ENCODE results near the gene LENG1. TPM values are rescaled to one million over a fixed set of nuclear protein-coding genes. Genes with fewer than 3 reads are reported as not detected.

LENG1 gene
- total RNA-seq, 1 donor from 2014 or later = 2.7 TPM

GRCh38 chr19:54109651-54110050 lies 49.9 kb downstream of the LENG1 start:
- Histone ChIP-seq H3K4me1 (no peaks in the 10 kb centered on the region), H3K4me2 (no peak overlapping the region), H3K27me3 (no peaks in the 10 kb centered on the region), H3K9me3 (ENCODE audit: low read depth) (no peaks in the 10 kb centered on the region), H2AFZ (replicated peaks) (no peak overlapping the region), H3K4me3 (no peak overlapping the region), H4K20me1 (ENCODE audit: low read depth) (peaks cover 6% of the 10 kb centered on the region), H3K79me2 (ENCODE audit: low read depth) (peaks cover 7% of the 10 kb centered on the region), H3K9ac (no peak overlapping the region), H3K27ac (no peak overlapping the region), H3F3A (ENCODE audit: low read depth) (peaks cover 5% of the 10 kb centered on the region), H3K36me3 (no peaks in the 10 kb centered on the region)
- no peak for DNase-seq (ENCODE audit: low spot score)
- H3K4me1 Mint-ChIP-seq = peaks cover 10% of the 10 kb centered on the region
- TF ChIP-seq EZH2phosphoT487 (IDR thresholded peaks at IDR 0.05) (no peak), EZH2 (IDR thresholded peaks at IDR 0.05) (no peak)
- TF ChIP-seq, protein P1, sequence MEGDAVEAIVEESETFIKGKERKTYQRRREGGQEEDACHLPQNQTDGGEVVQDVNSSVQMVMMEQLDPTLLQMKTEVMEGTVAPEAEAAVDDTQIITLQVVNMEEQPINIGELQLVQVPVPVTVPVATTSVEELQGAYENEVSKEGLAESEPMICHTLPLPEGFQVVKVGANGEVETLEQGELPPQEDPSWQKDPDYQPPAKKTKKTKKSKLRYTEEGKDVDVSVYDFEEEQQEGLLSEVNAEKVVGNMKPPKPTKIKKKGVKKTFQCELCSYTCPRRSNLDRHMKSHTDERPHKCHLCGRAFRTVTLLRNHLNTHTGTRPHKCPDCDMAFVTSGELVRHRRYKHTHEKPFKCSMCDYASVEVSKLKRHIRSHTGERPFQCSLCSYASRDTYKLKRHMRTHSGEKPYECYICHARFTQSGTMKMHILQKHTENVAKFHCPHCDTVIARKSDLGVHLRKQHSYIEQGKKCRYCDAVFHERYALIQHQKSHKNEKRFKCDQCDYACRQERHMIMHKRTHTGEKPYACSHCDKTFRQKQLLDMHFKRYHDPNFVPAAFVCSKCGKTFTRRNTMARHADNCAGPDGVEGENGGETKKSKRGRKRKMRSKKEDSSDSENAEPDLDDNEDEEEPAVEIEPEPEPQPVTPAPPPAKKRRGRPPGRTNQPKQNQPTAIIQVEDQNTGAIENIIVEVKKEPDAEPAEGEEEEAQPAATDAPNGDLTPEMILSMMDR (IDR thresholded peaks at IDR 0.05) = no peak
- H3K4me3 Mint-ChIP-seq = no peak overlapping the region
- peaks cover 6% of the 10 kb centered on the region for H3K27me3 Mint-ChIP-seq (ENCODE audit: insufficient read depth, low read depth)
- H3K9me3 Mint-ChIP-seq = no peaks in the 10 kb centered on the region
- peaks cover 21% of the 10 kb centered on the region for H3K36me3 Mint-ChIP-seq
- no peak overlapping the region for H3K27ac Mint-ChIP-seq

DNA sequence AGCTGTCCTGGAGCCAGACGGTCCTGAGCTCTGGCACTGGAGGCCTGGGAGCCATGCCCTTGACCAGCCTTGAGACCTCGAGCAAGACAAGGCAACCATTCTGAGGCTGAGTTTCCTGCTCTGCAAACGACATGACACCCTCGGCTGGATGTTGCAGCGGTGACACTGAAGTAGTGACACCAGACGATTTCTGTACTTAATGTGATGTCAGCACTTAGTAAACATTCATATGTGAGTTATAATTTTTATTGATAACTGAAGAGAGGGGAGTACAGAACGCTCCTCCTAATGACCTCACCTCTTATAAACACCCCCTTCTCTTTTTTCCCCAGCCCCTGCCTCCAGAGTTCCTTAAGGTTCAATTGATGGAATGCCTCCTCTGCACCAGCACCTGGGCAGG lies 51.0 kb downstream of the LENG1 start:
- no peak overlapping the region for H3K27ac ChIP-seq
- peaks cover 6% of the 10 kb centered on the region for H4K20me1 ChIP-seq (ENCODE audit: low read depth)
- H3K4me1 ChIP-seq = no peaks in the 10 kb centered on the region
- TF ChIP-seq, protein P1 (IDR thresholded peaks at IDR 0.05) = no peak
- TF ChIP-seq EZH2phosphoT487 (IDR thresholded peaks at IDR 0.05) (no peak), EZH2 (IDR thresholded peaks at IDR 0.05) (no peak)
- peaks cover 16% of the 10 kb centered on the region for H3K79me2 ChIP-seq (ENCODE audit: low read depth)
- peaks cover 5% of the 10 kb centered on the region for H3F3A ChIP-seq (ENCODE audit: low read depth)
- Mint-ChIP-seq H3K27ac (no peak overlapping the region), H3K9me3 (no peaks in the 10 kb centered on the region), H3K36me3 (peaks cover 21% of the 10 kb centered on the region), H3K27me3 (ENCODE audit: insufficient read depth, low read depth) (peaks cover 4% of the 10 kb centered on the region), H3K4me1 (peaks cover 6% of the 10 kb centered on the region), H3K4me3 (no peak overlapping the region)
- H3K9me3 ChIP-seq (ENCODE audit: low read depth) = no peaks in the 10 kb centered on the region
- H3K36me3 ChIP-seq = no peaks in the 10 kb centered on the region
- H3K4me2 ChIP-seq = no peak overlapping the region
- no peak for DNase-seq (ENCODE audit: low spot score)
- H3K4me3 ChIP-seq = no peak overlapping the region
- no peak overlapping the region for H2AFZ ChIP-seq (replicated peaks)
- H3K27me3 ChIP-seq = no peaks in the 10 kb centered on the region
- H3K9ac ChIP-seq = no peak overlapping the region

GRCh38 chr19:54107876-54108490 lies 51.5 kb downstream of the LENG1 start:
- Histone ChIP-seq H2AFZ (replicated peaks) (no peak overlapping the region), H3K4me2 (no peak overlapping the region), H3K9ac (no peak overlapping the region), H3K4me3 (no peak overlapping the region), H3K27ac (no peak overlapping the region), H3K36me3 (no peaks in the 10 kb centered on the region), H4K20me1 (ENCODE audit: low read depth) (peaks cover under 1% of the 10 kb centered on the region), H3K79me2 (ENCODE audit: low read depth) (peaks cover 21% of the 10 kb centered on the region), H3K4me1 (no peaks in the 10 kb centered on the region), H3K27me3 (no peaks in the 10 kb centered on the region), H3K9me3 (ENCODE audit: low read depth) (no peaks in the 10 kb centered on the region), H3F3A (ENCODE audit: low read depth) (no peaks in the 10 kb centered on the region)
- peaks cover 8% of the 10 kb centered on the region for H3K4me1 Mint-ChIP-seq
- H3K4me3 Mint-ChIP-seq = no peak overlapping the region
- TF ChIP-seq EZH2 (IDR thresholded peaks at IDR 0.05) = no peak
- TF ChIP-seq, protein P1 (IDR thresholded peaks at IDR 0.05) = no peak
- TF ChIP-seq EZH2phosphoT487 (IDR thresholded peaks at IDR 0.05) = no peak
- no peak overlapping the region for H3K27ac Mint-ChIP-seq
- DNase-seq (ENCODE audit: low spot score) = no peak
- peaks cover 4% of the 10 kb centered on the region for H3K27me3 Mint-ChIP-seq (ENCODE audit: insufficient read depth, low read depth)
- no peaks in the 10 kb centered on the region for H3K9me3 Mint-ChIP-seq
- H3K36me3 Mint-ChIP-seq = peaks cover 20% of the 10 kb centered on the region
